GM12892 (cell line): ENCODE data around the gene MGAM2.

Experiments
- POLR2A ChIP-seq: IDR thresholded peaks from 2 replicates; pipeline ENCODE4 v1.6.1; 2011; ENCODE audit warnings: low read depth, low read length, control low read depth
- POLR2AphosphoS5 ChIP-seq: IDR thresholded peaks from 2 replicates; pipeline ENCODE4 v1.6.1; 2011; ENCODE audit warnings: low read depth, low read length, control low read depth

DNA sequence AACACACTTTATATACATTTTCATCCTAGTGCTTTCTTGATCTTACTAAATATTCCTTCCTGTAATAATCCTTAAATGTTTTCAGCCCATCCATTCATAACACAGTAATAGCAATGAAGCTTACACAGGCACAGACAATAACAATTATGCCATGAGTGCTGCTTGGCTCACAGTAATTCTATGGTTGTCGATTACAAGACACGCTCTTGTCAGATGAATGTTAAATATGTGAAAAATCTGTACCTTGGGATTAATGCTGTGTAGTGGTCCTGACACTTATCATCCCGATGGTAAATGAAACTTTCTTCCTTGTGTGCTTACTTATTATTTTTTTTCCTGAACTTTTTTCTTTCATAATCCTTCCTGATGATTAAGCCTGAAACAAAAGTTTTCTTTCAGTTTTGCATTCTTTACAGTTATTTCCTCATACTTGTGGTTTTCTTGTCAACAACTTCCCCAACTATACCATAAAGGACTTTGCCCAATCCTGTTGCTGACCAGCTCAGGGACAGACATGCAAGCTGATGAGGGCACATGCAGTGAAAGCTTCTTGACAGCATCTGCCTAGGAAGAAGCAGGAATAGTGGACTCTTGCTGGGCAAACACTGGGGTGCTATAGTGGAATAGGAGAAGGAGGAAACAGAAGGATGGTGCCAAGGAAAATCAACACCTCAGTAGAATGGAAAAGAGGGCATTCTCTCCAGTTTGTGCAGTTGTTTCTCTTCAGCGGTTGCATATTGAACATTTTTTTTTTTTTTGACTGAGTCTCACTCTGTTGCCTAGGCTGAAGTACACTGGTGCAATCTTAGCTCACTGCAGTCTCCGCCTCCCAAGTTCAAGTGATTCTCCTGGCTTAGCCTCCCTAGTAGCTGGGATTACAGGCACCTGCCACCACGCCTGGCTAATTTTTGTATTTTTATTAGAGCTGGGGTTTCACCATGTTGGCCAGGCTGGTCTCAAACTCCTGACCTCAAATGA, 6.7 kb upstream of the MGAM2 start:
- no peak for TF ChIP-seq POLR2AphosphoS5
- TF ChIP-seq POLR2A, result no peak
